Tibial nerve (tissue), 4 donors: Measurements from ENCODE around the gene GANAB. TPM values are rescaled to one million over a fixed set of nuclear protein-coding genes. Genes with fewer than 3 reads are reported as not detected.
A peak's percentile ranks its signal among the peaks of the same experiment; 100 is the strongest.

Source experiments
- DNase-seq, 2 donors: peaks; one replicate each; pipeline ENCODE4 v3.0.0-alpha.2; 2019; ENCODE audit warnings: low spot score in 2 of 2
- H3K27ac ChIP-seq, 4 donors: fragments of 200-600 bp; sonication (generic) in 3 of 4; one replicate each; pipeline ENCODE4 v1.5.1; 2017 to 2019; ENCODE audit warnings: mild to moderate bottlenecking in 1 of 4
- H3K27me3 ChIP-seq, 2 donors: fragments of 200-600 bp; sonication (generic) in 1 of 2; one replicate each; pipeline versions ENCODE4 v1.5.1 to v1.6.0; 2017 to 2019
- H3K36me3 ChIP-seq, 3 donors: fragments of 200-600 bp; sonication (generic); one replicate each; pipeline ENCODE4 v1.5.1; 2018 to 2019
- H3K4me1 ChIP-seq, 4 donors: fragments of 200-600 bp; sonication (generic) in 3 of 4; one replicate each; pipeline ENCODE4 v1.5.1; 2017 to 2019
- H3K4me3 ChIP-seq, 4 donors: fragments of 200-600 bp; sonication (generic) in 3 of 4; one replicate each; pipeline ENCODE4 v1.5.1; 2017 to 2019; ENCODE audit warnings: mild to moderate bottlenecking in 1 of 4, moderate library complexity in 1 of 4
- H3K9me3 ChIP-seq, 4 donors: fragments of 200-600 bp; sonication (generic) in 3 of 4; one replicate each; pipeline ENCODE4 v1.5.1; 2017 to 2019
- CTCF ChIP-seq, 5 experiments: fragments of 200-600 bp in 3 of 5; fragments of 450-650 bp in 2 of 5; sonication (generic) in 3 of 5; IDR thresholded peaks; one replicate each; pipeline ENCODE4 v1.5.1; 2016 to 2019; ENCODE audit warnings: antibody characterized with exemption in 5 of 5, mild to moderate bottlenecking in 3 of 5, moderate library complexity in 2 of 5
- EP300 ChIP-seq, 2 donors: sonication (generic); formaldehyde crosslinking; IDR thresholded peaks; one replicate each; pipeline ENCODE4 v1.6.1; 2017; ENCODE audit warnings: antibody characterized with exemption in 2 of 2, mild to moderate bottlenecking in 1 of 2
- POLR2A ChIP-seq, 2 donors: fragments of 450-650 bp; IDR thresholded peaks; one replicate each; pipeline ENCODE4 v1.6.1; 2017; ENCODE audit warnings: antibody characterized with exemption in 2 of 2, mild to moderate bottlenecking in 2 of 2, moderate library complexity in 2 of 2
- WGBS, 2 donors: methylation state at CpG; one replicate each; pipeline ENCODE4 v1.1.5; 2018; 5-methylcytosine and 5-hydroxymethylcytosine counted together
- small RNA-seq: library from RNA; depleted of rRNA; stranded (forward); fragments of <200 nt; gene quantifications from one replicate; pipeline ENCODE3, GENCODE V24; 2016
- total RNA-seq, 4 donors: library from RNA; depleted of rRNA; stranded (reverse); fragments of >200 nt; gene quantifications; one replicate each; pipeline ENCODE4 v1.1.0, GENCODE V29; 2016

GANAB gene
- total RNA-seq, 4 donors from 2014 or later: 107 to 150 (median 121) TPM

- Histone ChIP-seq H3K27ac (peak overlapping the region; percentile 87 to 91 (median 88)), H3K36me3 (peaks cover 2 to 75% (median 20%) of the 10 kb centered on the region in 3 donors), H3K27me3 (no peaks in the 10 kb centered on the region), H3K9me3 (no peaks in the 10 kb centered on the region), H3K4me1 (peaks cover 0 to 55% (median 24%) of the 10 kb centered on the region in 4 donors), H3K4me3 (peak overlapping the region; percentile 59 to 92 (median 78))
- DNase-seq: no peak
- 33 to 42% methylated on average over 9 to 12 of the region's 17 CpGs for WGBS, 2 donors
- TF ChIP-seq CTCF (IDR thresholded peaks at IDR 0.05) (no peak), POLR2A (IDR thresholded peaks at IDR 0.05) (no peak), EP300 (IDR thresholded peaks at IDR 0.05) (no peak)
Observed at GRCh38 chr11:62575156-62575555, 71.3 kb downstream of the GANAB start.

Small RNA genes lying within 50 kb of the gene (small RNA-seq; reads per million reads assigned to genes)
- gene AP001458.1 (not detected), gene SNORA57 (not detected)

Other genes starting within 250 kb of the GANAB start
- gene SCGB1A1, start 227.6 kb downstream of the GANAB start, total RNA-seq: not detected
- gene AHNAK, start 99.8 kb downstream of the GANAB start, total RNA-seq: 1,000 to 10,000 TPM; 1,417 to 3,061 (median 2,562) TPM
- 1,000 to 10,000 TPM; 1,003 to 1,250 (median 1,110) TPM for gene EEF1G, start 72.7 kb downstream of the GANAB start, total RNA-seq
- 10 to 100 TPM in 3 of 4 donors, 1 to 10 TPM in 1; 8.3 to 18.8 (median 14.2) TPM for gene TUT1, start 55.1 kb downstream of the GANAB start, total RNA-seq
- gene MTA2, start 44.7 kb downstream of the GANAB start, total RNA-seq: 10 to 100 TPM; 79.5 to 95.3 (median 88.8) TPM
- gene EML3, start 33.8 kb downstream of the GANAB start, total RNA-seq: 100 to 1,000 TPM in 2 of 4 donors, 10 to 100 TPM in 2; 64.9 to 138 (median 93.9) TPM
- 10 to 100 TPM in 3 of 4 donors, 1 to 10 TPM in 1; 9.3 to 13.8 (median 11.2) TPM for gene ROM1, start 33.4 kb downstream of the GANAB start, total RNA-seq
- gene B3GAT3, start 24.6 kb downstream of the GANAB start, total RNA-seq: 10 to 100 TPM; 35.4 to 60.3 (median 50.7) TPM
- 10 to 100 TPM; 14.0 to 22.8 (median 20.3) TPM for gene INTS5, start 6.7 kb upstream of the GANAB start, total RNA-seq
- 10 to 100 TPM; 32.7 to 48.0 (median 40.8) TPM for gene C11orf98, start 18.6 kb upstream of the GANAB start, total RNA-seq
- 10 to 100 TPM in 1 of 4 donors, 1 to 10 TPM in 3; 2.6 to 17.0 (median 5.7) TPM for gene CSKMT, start 18.7 kb upstream of the GANAB start, total RNA-seq
- gene UQCC3, start 25.1 kb upstream of the GANAB start, total RNA-seq: 10 to 100 TPM in 3 of 4 donors, 1 to 10 TPM in 1; 7.6 to 22.2 (median 14.6) TPM
- 10 to 100 TPM in 1 of 4 donors, 1 to 10 TPM in 3; 3.9 to 11.1 (median 5.4) TPM for gene LBHD1, start 25.7 kb upstream of the GANAB start, total RNA-seq
- 100 to 1,000 TPM; 140 to 205 (median 162) TPM for gene UBXN1, start 32.5 kb upstream of the GANAB start, total RNA-seq
- gene LRRN4CL, start 42.9 kb upstream of the GANAB start, total RNA-seq: 10 to 100 TPM; 44.6 to 64.8 (median 48.4) TPM
- 100 to 1,000 TPM in 2 of 4 donors, 10 to 100 TPM in 2; 58.8 to 149 (median 93.2) TPM for gene BSCL2, start 60.8 kb upstream of the GANAB start, total RNA-seq
- 1 to 10 TPM in 1 of 4 donors, under 1 TPM in 1, not detected in 2; 0.63 to 2.6 TPM for gene GNG3, start 61.1 kb upstream of the GANAB start, total RNA-seq
- 10 to 100 TPM; 24.7 to 34.8 (median 28.6) TPM for gene HNRNPUL2, start 80.8 kb upstream of the GANAB start, total RNA-seq
- gene TTC9C, start 81.9 kb upstream of the GANAB start, total RNA-seq: 10 to 100 TPM; 20.1 to 37.1 (median 23.6) TPM
- gene ZBTB3, start 107.5 kb upstream of the GANAB start, total RNA-seq: 1 to 10 TPM; 8.1 to 9.8 (median 8.9) TPM
- gene POLR2G, start 115.0 kb upstream of the GANAB start, total RNA-seq: 10 to 100 TPM; 49.2 to 70.0 (median 53.6) TPM
- gene TAF6L, start 124.8 kb upstream of the GANAB start, total RNA-seq: 10 to 100 TPM; 23.2 to 38.8 (median 33.1) TPM
- gene TMEM179B, start 140.8 kb upstream of the GANAB start, total RNA-seq: 100 to 1,000 TPM in 1 of 4 donors, 10 to 100 TPM in 3; 80.8 to 105 (median 94.9) TPM
- 10 to 100 TPM; 22.9 to 40.4 (median 31.3) TPM for gene TMEM223, start 145.4 kb upstream of the GANAB start, total RNA-seq
- gene NXF1, start 158.8 kb upstream of the GANAB start, total RNA-seq: 10 to 100 TPM; 51.3 to 94.4 (median 67.0) TPM
- 10 to 100 TPM; 25.9 to 39.1 (median 29.2) TPM for gene STX5, start 185.4 kb upstream of the GANAB start, total RNA-seq
- gene TEX54, start 186.2 kb upstream of the GANAB start, total RNA-seq: not detected
- gene WDR74, start 193.0 kb upstream of the GANAB start, total RNA-seq: 10 to 100 TPM; 31.7 to 75.0 (median 48.0) TPM
- 100 to 1,000 TPM; 108 to 148 (median 133) TPM for gene SLC3A2, start 234.3 kb upstream of the GANAB start, total RNA-seq